Lower lobe of right lung (tissue), 2 donors: Measurements from ENCODE around the gene HUS1B. TPM values are rescaled to one million over a fixed set of nuclear protein-coding genes. Genes with fewer than 3 reads are reported as not detected.

Experiments used
- ATAC-seq, 2 donors: fragments of 200-7000 bp; cut with Tn5 transposase; one replicate each; pipeline ENCODE4 v1.9.1; 2020 to 2022; ENCODE audit warnings: mild to moderate bottlenecking in 2 of 2, moderate library complexity in 2 of 2
- DNase-seq: peaks from one replicate; pipeline ENCODE4 v3.0.0-alpha.2; 2020
- H3K27ac ChIP-seq: fragments of 200-600 bp; one replicate; pipeline ENCODE4 v1.8.0; 2022
- H3K27me3 ChIP-seq: fragments of 200-600 bp; one replicate; pipeline ENCODE4 v1.8.0; 2022; ENCODE audit warnings: low read depth
- H3K36me3 ChIP-seq: fragments of 200-600 bp; one replicate; pipeline ENCODE4 v1.8.0; 2022; ENCODE audit warnings: mild to moderate bottlenecking
- H3K4me1 ChIP-seq: fragments of 200-600 bp; one replicate; pipeline ENCODE4 v1.8.0; 2022
- H3K4me3 ChIP-seq: fragments of 200-600 bp; one replicate; pipeline ENCODE4 v1.8.0; 2022; ENCODE audit warnings: mild to moderate bottlenecking
- H3K9me3 ChIP-seq: fragments of 200-600 bp; one replicate; pipeline ENCODE4 v1.8.0; 2022
- CTCF ChIP-seq: fragments of 200-600 bp; IDR thresholded peaks from one replicate; pipeline ENCODE4 v1.8.0; 2022; ENCODE audit warnings: antibody characterized with exemption, mild to moderate bottlenecking
- intact Hi-C: fragments of 100-400 bp; cut with DNase I; formaldehyde crosslinking; loops from one replicate; pipeline ENCODE4 v1.11.0; 2022
- long read RNA-seq: library from polyadenylated mRNA; unstranded; transcript quantifications from one replicate; pipeline ENCODE4 v2.0.0, GENCODE V29; 2021
- total RNA-seq: library from RNA; stranded (reverse); fragmentation: NEBNext Ultra II Directional; extraction: Animal tissue kit (Norgen Biotek cat#: 25700); gene quantifications from one replicate; pipeline ENCODE4 v1.2.1, GENCODE V29; 2021
- donor health status: DM: no; HTN: yes; CAD: no; lungs with severe emphysema.

HUS1B gene
- total RNA-seq: 1.1 TPM
- long read RNA-seq: 0 reads

- H3K9me3 ChIP-seq: no peaks in the 10 kb centered on the region
- intact Hi-C loops: no loop called here
- ATAC-seq (peak in 1 of 2 donors; percentile 21), DNase-seq (no peak)
- no peak for TF ChIP-seq CTCF
- peaks cover 21% of the 10 kb centered on the region for H3K4me1 ChIP-seq
- H3K27me3 ChIP-seq: no peaks in the 10 kb centered on the region
- H3K4me3 ChIP-seq: no peak within 1 kb of the TSS
- H3K36me3 ChIP-seq: peaks cover 11% of the 10 kb centered on the region
- no peak within 1 kb of the TSS for H3K27ac ChIP-seq
Observed at GRCh38 chr6:656460-657252, at the start of gene HUS1B. Gene HUS1B, minus strand, starts transcription at chr6:657100. Its CDS starts 156 bp downstream, at chr6:656944.

GRCh38 chr6:706146-706545, 49.2 kb upstream of the HUS1B start:
- TF ChIP-seq CTCF: no peak
- Histone ChIP-seq H3K9me3 (no peaks in the 10 kb centered on the region), H3K27me3 (no peaks in the 10 kb centered on the region), H3K4me3 (no peak overlapping the region), H3K36me3 (no peaks in the 10 kb centered on the region), H3K27ac (no peak overlapping the region), H3K4me1 (peaks cover 8% of the 10 kb centered on the region)
- DNase-seq (no peak), ATAC-seq (no peak)
- intact Hi-C loops: no loop called here

- peaks cover 4% of the 10 kb centered on the region for H3K4me1 ChIP-seq
- no peak for TF ChIP-seq CTCF
- peak; percentile 59 to 83 for ATAC-seq
- H3K36me3 ChIP-seq: no peaks in the 10 kb centered on the region
- DNase-seq: no peak
- no peaks in the 10 kb centered on the region for H3K9me3 ChIP-seq
- no peak overlapping the region for H3K4me3 ChIP-seq
- intact Hi-C loops: no loop called here
- no peak overlapping the region for H3K27ac ChIP-seq
- H3K27me3 ChIP-seq: no peaks in the 10 kb centered on the region
Observed at GRCh38 chr6:705047-705446, 48.1 kb upstream of the HUS1B start.

- peaks cover 5% of the 10 kb centered on the region for H3K4me1 ChIP-seq
- H3K4me3 ChIP-seq: no peak overlapping the region
- no peaks in the 10 kb centered on the region for H3K9me3 ChIP-seq
Observed at GRCh38 chr6:704046-704445, 47.1 kb upstream of the HUS1B start.

GRCh38 chr6:703552-703951, 46.7 kb upstream of the HUS1B start:
- no peaks in the 10 kb centered on the region for H3K36me3 ChIP-seq
- intact Hi-C loops: no loop called here
- no peaks in the 10 kb centered on the region for H3K27me3 ChIP-seq

More at GRCh38 chr6:704046-704445, 47.1 kb upstream of the HUS1B start:
- intact Hi-C loops: no loop called here
- H3K27ac ChIP-seq: no peak overlapping the region
- ATAC-seq: no peak
- no peak for DNase-seq
- no peaks in the 10 kb centered on the region for H3K27me3 ChIP-seq
- no peak for TF ChIP-seq CTCF
- no peaks in the 10 kb centered on the region for H3K36me3 ChIP-seq

More at GRCh38 chr6:703552-703951, 46.7 kb upstream of the HUS1B start:
- TF ChIP-seq CTCF: no peak
- Histone ChIP-seq H3K4me1 (peaks cover 5% of the 10 kb centered on the region), H3K9me3 (no peaks in the 10 kb centered on the region), H3K27ac (no peak overlapping the region), H3K4me3 (no peak overlapping the region)
- DNase-seq: no peak
- ATAC-seq: no peak
